ENCODE results near the gene OR2F1.

GRCh38 chr7:143987513-143987912, 32.9 kb downstream of the OR2F1 start:
- no peak for TF ChIP-seq EZH2 (IDR thresholded peaks at IDR 0.05; ENCODE audit: low read length, missing control alignments)
- no peak for TF ChIP-seq CTCF (conservative IDR thresholded peaks at IDR 0.05 in 1 of 2, IDR thresholded peaks at IDR 0.05 in 1 of 2; ENCODE audit: low read depth in 1 of 2, low read length in 2 of 2)

Data from fibroblast of lung (primary cell).